Activated CD8-positive, alpha-beta memory T cell treated with anti-CD3 and anti-CD28 coated beads for 36 hours (primary cell): ENCODE results near the gene EFHD1. TPM values are rescaled to one million over a fixed set of nuclear protein-coding genes. Genes with fewer than 3 reads are reported as not detected.
"Not testable (repeated sequence)": the region's sequence is repeated elsewhere in the genome, so short reads cannot be mapped to it uniquely, and the experiment has no call there.

Experiments used
- CTCF ChIA-PET: fragments of 350-600 bp; sonication (Branson Sonifier 250); formaldehyde crosslinking; loops from one replicate; lab custom pipeline; 2021; ENCODE audit warnings: antibody characterized with exemption; lab: Charles Lee
- POLR2A ChIA-PET: fragments of 350-600 bp; sonication (Branson Sonifier 250); formaldehyde crosslinking; loops from one replicate; lab custom pipeline; 2021; ENCODE audit warnings: antibody characterized with exemption; lab: Charles Lee
- total RNA-seq, 2 experiments: library from RNA; stranded (reverse); gene quantifications; one replicate each; pipeline ENCODE4 v1.2.3, GENCODE V29; 2021

EFHD1 gene
- total RNA-seq, 2 experiments from 2014 or later, result 0.17 to 0.51 TPM

- ChIA-PET POLR2A (no interaction called here), CTCF (no interaction called here)
These were observed 42.0 kb downstream of the EFHD1 start for GRCh38 chr2:232675381-232675780.

- ChIA-PET CTCF (no interaction called here), POLR2A (no interaction called here)
These were observed 46.6 kb downstream of the EFHD1 start for GRCh38 chr2:232680006-232680405.

- ChIA-PET POLR2A (no interaction called here), CTCF (no interaction called here)
These were observed 48.1 kb downstream of the EFHD1 start for GRCh38 chr2:232681527-232681926.

GRCh38 chr2:232683368-232683767 is 50.0 kb downstream of the EFHD1 start:
- ChIA-PET POLR2A (no interaction called here), CTCF (no interaction called here)

GRCh38 chr2:232685391-232685790 is 52.0 kb downstream of the EFHD1 start:
- POLR2A ChIA-PET, result interaction anchor here (0.6 kb wide), 1 partner anchor 12 kb away, joined by 7 read pairs; the partner anchor contains the start of gene GIGYF2
- CTCF ChIA-PET, result not testable (repeated sequence)

GRCh38 chr2:232687382-232688160 is 54.2 kb downstream of the EFHD1 start:
- ChIA-PET POLR2A (no interaction called here), CTCF (no interaction called here)

DNA sequence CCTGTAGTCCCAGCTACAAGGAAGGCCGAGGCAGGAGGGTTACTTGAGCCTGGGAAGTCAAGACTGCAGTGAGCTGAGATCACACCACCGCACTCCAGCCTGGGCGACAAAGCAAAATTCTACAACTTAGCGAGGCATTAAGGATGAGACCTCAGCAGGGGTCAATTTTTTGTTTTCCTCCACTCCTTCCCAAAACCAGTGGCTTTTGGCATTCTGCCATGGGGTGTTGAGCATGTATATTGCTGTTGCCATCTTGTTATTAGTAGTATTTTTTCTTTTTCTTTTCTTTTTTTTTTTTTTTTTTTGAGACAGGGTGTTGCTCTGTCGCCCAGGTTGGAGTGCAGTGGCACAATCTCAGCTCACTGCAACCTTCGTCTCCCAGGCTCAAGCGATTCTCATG is 54.8 kb downstream of the EFHD1 start:
- CTCF ChIA-PET, result interaction anchor here (0.7 kb wide), 1 partner anchor 64 kb away, joined by 3 read pairs; no protein-coding TSS in a partner anchor
- POLR2A ChIA-PET, result no interaction called here

GRCh38 chr2:232689152-232689910 is 55.9 kb downstream of the EFHD1 start:
- POLR2A ChIA-PET, result no interaction called here

DNA sequence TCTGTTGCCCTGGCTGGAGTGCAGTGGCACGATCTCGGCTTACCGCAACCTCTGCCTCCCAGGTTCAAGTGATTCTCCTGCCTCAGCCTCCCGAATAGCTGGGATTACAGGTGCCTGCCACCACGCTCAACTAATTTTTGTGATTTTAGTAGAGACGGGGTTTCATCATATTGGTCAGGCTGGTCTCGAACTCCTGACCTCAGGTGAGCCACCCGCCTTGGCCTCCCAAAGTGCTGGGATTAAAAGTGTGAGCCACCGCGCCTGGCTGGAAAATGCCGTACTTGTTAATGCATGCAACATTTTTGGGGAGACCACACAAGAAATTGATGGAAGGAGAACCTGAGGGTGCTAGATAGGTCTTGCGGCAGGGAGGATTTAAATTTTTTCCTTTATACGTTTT is 57.7 kb downstream of the EFHD1 start:
- CTCF ChIA-PET, POLR2A ChIA-PET: not testable (repeated sequence)

More at GRCh38 chr2:232689152-232689910, 55.9 kb downstream of the EFHD1 start:
- CTCF ChIA-PET, result interaction anchor here (1.0 kb wide), 1 partner anchor 14 kb away, joined by 3 read pairs; no protein-coding TSS in a partner anchor

GRCh38 chr2:232693344-232693743 is 59.9 kb downstream of the EFHD1 start:
- ChIA-PET POLR2A (no interaction called here), CTCF (interaction anchor here (0.6 kb wide), 1 partner anchor 387 kb away, joined by 4 read pairs; no protein-coding TSS in a partner anchor)

- CTCF ChIA-PET, result no interaction called here
- POLR2A ChIA-PET, result interaction anchor here (0.6 kb wide), 2 partner anchors 12 to 146 kb away, joined by 3 to 7 read pairs; partner anchors contain the start of genes EIF4E2 and TIGD1
These were observed 63.2 kb downstream of the EFHD1 start for GRCh38 chr2:232696609-232697058.

DNA sequence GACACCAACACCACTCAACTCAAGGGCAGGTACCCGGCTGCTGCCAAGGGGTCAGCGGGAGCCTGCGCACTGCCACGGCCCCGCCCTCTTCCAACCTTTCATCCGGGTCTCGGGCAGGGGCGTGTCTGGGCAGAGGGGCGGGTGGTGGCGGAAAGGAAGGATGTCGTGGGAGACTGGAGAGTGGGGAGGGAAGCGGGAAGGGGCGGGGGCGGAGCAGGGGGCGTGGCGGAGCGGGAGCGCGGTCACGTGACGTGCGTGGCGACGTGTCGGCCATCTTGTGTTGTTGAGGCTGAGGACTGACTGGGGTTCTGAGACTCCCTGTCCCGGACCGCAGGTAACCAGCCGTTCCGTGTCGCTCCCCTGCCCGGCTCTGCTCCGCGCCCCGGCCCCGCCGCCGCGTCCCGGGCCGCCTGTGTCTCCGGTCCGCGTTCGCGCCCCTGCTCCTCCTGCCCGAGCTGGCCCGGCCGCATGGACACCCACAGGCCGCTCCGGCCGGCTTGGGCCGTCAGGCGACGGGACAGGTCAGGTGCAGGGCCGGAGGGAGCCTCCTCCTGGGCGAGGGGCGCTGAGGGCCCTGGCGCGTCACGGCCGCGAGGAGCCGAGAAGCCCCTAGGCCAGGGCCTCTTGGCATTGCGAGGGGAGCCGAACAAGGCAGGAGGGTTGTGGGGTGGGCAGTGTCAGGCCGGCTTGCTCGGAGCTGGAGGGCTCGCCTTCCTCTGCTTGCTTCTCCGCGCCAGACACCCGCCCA is 63.8 kb downstream of the EFHD1 start, which contains the start of gene GIGYF2:
Gene GIGYF2, plus strand, starts transcription at position 273 of the 748 bp plus-strand sequence. CDS start 37,867 bp downstream, outside the sequence.
- ChIA-PET CTCF (no interaction called here), POLR2A (interaction anchor here (0.6 kb wide), 1 partner anchor 12 kb away, joined by 7 read pairs; no protein-coding TSS in a partner anchor)

GRCh38 chr2:232697807-232698110 is 64.4 kb downstream of the EFHD1 start:
- CTCF ChIA-PET, result no interaction called here
- POLR2A ChIA-PET, result no interaction called here

DNA sequence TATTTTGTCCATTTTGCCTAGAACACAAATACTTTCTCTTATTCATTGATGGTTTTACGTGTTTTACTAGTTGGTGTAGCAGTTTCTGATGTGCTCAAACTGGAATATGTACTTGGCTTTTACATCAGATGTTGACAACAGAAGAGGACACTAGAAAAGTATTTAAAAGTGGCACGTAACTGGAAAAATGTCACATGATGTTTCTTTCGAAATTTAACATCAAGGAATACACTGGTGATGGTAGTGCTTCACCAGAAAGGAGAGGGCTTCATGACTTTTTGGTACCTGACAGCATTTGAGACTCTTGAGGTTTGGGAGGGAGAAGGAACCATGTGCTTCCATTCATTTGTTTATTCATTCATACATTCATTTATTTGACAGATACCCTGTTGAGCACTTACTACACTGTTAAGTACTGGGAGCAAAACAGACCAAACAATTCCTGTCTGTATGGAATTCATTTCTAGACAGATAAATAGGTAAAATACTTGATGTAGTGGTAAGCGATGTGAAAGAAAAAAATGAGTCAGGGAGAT is 65.2 kb downstream of the EFHD1 start:
- CTCF ChIA-PET, result no interaction called here

GRCh38 chr2:232699110-232699509 is 65.7 kb downstream of the EFHD1 start:
- CTCF ChIA-PET, result no interaction called here

More for the DNA sequence above, 65.2 kb downstream of the EFHD1 start:
- POLR2A ChIA-PET, result no interaction called here

DNA sequence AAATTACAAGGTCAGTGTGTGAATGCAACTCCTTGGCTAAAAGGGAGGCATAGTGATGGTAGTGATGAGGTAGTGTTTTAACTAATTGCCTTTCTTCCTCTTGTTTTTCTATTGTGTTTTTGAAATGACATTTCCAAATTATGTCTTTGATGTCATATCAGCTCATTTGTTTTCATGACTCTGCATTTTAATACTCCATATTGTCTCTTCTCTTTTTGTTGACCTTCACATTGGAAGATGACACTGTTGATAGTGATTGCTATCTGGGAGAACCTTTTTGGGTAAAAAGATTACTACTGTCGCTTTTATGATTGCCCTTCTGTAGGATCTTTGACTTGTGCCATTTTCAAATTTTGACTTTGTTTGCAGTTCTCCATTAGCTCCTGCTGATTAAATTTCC is 66.8 kb downstream of the EFHD1 start:
- ChIA-PET POLR2A (no interaction called here), CTCF (no interaction called here)

More at GRCh38 chr2:232699110-232699509, 65.7 kb downstream of the EFHD1 start:
- POLR2A ChIA-PET, result no interaction called here

DNA sequence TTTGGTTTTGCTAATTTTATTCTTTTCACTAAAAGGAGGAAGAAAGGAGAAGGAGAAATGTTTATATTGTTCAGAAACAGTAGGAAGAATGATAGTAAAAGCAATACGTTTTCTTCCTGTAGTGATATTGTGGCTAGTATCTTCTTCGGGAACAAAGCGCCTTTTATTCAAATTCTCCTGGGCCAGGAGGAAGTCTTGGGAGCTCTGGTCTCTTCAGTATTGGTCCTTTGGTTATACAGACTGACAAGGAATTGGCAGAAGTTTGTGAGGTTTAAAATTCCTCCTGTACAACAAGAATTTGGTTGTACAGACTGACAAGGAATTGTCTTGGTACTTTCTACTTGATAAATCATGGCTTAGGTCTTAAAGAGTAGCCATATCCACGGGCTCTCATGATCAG is 73.7 kb downstream of the EFHD1 start:
- ChIA-PET POLR2A (no interaction called here), CTCF (no interaction called here)

DNA sequence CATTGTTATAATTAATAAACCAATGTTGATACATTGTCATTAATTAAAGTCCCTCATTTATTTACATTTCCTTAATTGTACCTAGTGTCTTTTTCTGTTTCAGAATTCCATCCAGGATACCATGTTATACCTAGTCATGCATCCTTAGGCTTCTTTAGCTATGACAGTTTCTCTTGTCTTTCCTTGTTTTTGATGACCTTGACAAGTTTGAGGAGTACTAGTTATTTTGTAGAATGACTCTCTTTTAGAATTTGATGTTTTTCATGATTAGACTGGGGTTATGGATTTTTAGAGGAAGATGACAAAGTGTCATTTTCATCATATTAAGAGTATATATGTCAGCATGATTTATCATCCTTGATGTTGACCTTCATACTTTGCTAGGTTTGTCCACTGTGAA is 80.1 kb downstream of the EFHD1 start:
- ChIA-PET CTCF (no interaction called here), POLR2A (no interaction called here)

GRCh38 chr2:232714969-232715368 is 81.6 kb downstream of the EFHD1 start:
- ChIA-PET CTCF (no interaction called here), POLR2A (no interaction called here)
